ENCODE measurements around the gene ASB7.

Gene ASB7, protein sequence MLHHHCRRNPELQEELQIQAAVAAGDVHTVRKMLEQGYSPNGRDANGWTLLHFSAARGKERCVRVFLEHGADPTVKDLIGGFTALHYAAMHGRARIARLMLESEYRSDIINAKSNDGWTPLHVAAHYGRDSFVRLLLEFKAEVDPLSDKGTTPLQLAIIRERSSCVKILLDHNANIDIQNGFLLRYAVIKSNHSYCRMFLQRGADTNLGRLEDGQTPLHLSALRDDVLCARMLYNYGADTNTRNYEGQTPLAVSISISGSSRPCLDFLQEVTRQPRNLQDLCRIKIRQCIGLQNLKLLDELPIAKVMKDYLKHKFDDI

DNA sequence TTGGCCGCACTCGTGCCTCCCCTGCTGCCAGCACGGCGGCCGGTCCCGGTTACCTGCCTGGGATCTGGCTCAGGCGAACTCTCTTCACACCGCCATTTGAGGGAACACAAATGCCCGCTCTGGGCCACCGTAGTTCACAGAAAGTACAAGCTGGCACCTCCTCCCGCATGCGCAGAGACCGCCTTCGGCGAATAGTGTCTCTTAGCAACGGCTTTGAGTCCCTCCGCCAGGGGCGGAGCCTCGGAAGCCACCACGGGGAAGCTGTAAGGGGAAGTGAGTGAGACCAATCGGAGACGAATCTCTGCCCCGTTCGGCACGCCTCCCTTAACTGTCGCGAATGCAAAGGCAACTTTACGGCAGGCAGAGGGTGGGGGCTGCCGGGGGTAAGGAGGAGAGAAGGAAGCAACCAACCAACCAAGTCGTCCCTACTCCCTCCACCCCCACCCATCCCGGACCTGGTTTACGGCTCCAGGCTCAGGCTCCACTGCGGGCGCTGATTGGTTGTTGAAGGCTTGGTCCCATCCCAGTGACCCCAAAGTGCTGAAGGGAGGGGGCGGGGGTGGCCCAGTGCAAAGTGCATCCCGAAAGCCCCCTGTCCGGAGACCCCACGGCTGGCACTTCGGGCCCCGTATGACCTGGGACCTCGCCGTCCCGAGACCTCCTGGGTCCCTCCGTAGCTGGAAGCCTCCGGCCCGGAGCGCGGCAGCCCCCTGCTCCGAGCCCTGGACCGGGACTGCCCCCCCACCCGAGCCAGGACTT lies at the start of gene ASB7, which contains the start of gene LINS1:
TSS of gene ASB7 (plus strand) at position 526 of the 759 bp plus-strand sequence. CDS start 9,628 bp downstream, outside the sequence.
TSS of gene LINS1 (minus strand) at position 121 of the 759 bp plus-strand sequence. CDS start 21,342 bp downstream, outside the sequence.
- no peak for TF ChIP-seq ZNF274 (IDR thresholded peaks at IDR 0.05; ENCODE audit: low read depth, low read length)
- peak within 1 kb of the TSS; percentile 99 for H3K4me3 ChIP-seq (ENCODE audit: low read length)

DNA sequence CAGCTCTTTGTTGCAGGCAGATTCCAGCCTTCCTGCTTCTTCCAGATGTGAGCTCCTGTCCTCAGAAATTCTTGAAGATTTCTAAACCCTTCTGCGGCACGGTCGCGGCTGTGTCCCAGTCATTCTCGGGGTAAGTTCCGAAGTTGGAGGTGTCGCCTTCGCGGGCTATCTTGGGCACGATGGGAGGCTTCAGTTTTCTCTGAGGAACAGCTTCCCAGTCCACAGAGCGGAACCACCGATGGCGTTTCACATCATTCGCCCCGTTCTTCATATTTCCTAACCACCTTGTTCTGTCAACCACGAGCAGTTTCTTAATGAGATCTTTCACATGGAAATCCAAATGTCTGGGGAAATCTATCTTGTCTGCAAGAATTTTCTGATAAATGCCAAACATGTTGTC lies 48.9 kb upstream of the ASB7 start:
- H3K4me3 ChIP-seq (ENCODE audit: low read length), result no peak overlapping the region
- TF ChIP-seq ZNF274 (IDR thresholded peaks at IDR 0.05; ENCODE audit: low read depth, low read length), result no peak

DNA sequence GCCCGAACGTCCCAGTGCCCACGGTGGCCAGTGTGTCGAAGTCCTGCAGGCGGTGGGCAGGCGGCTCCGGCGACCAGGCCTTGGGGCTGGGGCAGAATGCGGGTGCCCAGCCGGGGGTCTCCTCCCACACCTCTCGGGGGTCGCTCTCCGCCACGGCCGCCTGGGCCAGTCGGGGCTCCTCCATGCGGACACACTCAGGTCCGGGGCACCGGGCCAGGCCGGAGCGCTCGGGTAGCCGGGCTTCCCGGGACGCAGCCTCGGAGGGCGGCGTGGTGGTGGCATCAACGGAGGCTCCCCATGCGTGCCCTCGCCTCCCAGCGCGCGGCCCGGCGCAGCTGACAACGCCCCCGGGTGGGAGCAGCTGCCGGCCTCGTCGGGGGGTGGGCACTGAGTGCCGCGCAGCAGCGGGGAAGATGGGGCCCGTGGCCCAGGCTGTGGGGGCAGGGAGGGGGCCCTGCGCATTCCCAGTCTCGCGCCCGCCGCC lies 43.6 kb upstream of the ASB7 start:
- TF ChIP-seq ZNF274 (IDR thresholded peaks at IDR 0.05; ENCODE audit: low read depth, low read length), result no peak

DNA sequence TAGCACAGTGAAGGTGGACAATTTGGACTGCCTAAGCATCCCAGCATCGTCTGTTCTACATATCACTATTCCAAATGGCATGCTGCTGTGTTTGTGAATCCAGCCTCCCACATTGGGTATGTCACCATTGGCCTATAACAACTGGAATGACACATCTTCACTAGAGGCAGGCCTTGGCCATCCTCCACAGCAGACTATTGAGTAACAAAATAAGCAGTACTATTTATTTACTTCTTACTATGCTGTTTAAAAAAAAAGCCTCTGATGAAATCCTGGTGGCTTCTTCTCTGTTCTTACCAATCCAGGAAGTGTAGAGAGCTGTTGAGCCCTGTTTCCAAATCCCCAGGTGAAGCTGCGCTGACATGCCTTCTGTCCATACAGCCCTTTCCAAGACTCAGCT lies 43.1 kb upstream of the ASB7 start:
- no peak for TF ChIP-seq ZNF274 (IDR thresholded peaks at IDR 0.05; ENCODE audit: low read depth, low read length)
- H3K4me3 ChIP-seq (ENCODE audit: low read length), result no peak overlapping the region; the same call in 1 of the 2 replicates

More for the DNA sequence above, 43.6 kb upstream of the ASB7 start:
- peak overlapping the region; percentile 44; the same call in 1 of the 2 replicates for H3K4me3 ChIP-seq (ENCODE audit: low read length)

DNA sequence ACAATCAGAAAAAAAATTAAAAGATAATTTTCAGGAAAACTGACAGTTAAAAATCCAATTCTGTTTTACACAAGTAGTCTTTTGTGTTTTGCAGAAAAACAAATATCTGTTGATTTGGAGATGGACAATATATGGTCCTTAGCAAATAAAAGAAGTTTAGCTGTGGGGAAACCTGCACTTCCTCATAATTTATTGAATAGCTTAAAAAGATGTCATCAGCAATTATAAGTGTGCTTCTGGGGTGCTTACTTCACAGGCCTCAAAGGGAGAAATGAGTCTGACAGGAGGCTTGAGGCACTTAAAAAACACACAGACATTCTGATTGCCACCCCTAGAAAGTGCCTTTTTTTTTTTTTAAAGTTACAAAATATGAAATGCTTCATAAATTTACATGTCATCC lies 42.1 kb upstream of the ASB7 start:
- TF ChIP-seq ZNF274 (IDR thresholded peaks at IDR 0.05; ENCODE audit: low read depth, low read length), result no peak
- no peak overlapping the region for H3K4me3 ChIP-seq (ENCODE audit: low read length)

DNA sequence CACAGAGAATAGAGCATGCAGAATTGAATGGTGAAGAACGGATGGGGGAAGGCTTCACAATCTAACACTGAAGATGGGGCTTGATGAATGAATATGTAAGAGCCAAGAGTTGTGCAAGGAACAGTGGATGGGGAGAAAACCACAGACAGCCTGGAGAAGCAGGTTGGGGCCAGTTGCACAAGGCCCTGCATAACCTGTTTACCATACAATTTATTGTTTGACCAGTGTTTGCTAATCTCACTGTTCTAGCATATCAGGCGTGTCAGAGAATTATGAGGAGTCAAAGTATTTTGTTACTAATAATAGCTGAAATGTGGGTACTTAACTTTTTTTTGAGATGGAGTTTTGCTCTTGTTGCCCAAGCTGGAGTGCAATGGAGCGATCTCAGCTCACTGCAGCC lies 36.8 kb upstream of the ASB7 start:
- TF ChIP-seq ZNF274 (IDR thresholded peaks at IDR 0.05; ENCODE audit: low read depth, low read length), result no peak
- H3K4me3 ChIP-seq (ENCODE audit: low read length), result no peak overlapping the region

DNA sequence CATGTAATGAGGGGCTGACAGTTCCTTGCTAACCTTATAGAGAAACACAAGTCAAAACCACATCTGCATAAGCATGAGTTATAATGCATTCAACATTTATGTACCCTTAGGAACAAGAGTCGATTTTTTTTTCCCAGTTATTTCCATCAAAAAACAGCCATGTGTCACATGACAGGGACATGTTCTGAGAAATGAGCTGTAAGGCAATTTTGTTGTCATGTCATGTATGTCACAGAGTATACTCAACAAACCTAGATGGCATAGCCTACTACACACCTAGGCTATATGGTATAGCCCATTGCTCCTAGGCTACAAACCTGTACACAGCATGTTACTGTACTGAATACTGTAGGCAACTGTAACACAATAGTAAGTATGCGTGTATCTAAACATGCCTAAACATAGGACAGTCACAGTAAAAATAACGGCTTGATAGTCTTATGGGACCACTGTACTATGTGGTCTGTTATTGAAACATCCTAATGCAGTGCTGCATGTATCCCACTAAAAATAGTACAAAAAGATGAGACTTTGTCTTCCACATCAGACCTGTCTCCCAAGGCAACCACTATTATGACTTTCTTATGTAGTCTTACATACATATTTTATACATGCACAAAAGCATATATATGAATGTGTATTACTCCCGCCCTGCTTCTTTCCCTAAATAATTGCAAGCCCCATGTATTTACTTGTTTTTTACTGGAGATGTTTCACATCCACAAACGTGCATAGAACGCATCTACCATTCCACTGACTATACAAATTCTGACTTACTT lies 35.4 kb upstream of the ASB7 start:
- H3K4me3 ChIP-seq (ENCODE audit: low read length), result no peak overlapping the region
- no peak for TF ChIP-seq ZNF274 (IDR thresholded peaks at IDR 0.05; ENCODE audit: low read depth, low read length)

DNA sequence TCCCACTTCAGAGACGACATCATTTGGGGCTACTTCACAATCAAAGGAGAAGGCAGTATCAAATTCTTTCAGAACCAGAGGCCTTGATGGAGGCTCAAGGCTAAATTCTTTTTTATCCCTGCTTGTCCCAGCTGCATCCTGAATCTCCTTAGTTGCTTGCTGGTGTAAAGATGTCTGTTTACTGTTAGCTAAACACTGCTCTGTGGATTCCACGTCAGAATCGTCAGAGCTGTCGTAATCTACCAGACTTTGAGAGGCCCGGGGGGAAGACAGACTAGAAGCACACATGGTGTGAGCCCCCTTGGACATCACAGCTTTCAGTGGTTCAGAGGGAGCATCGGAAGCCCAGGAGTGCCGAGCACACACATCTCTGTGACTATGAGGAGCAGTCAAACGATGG lies 33.0 kb upstream of the ASB7 start:
- TF ChIP-seq ZNF274 (IDR thresholded peaks at IDR 0.05; ENCODE audit: low read depth, low read length), result no peak
- no peak overlapping the region for H3K4me3 ChIP-seq (ENCODE audit: low read length)

DNA sequence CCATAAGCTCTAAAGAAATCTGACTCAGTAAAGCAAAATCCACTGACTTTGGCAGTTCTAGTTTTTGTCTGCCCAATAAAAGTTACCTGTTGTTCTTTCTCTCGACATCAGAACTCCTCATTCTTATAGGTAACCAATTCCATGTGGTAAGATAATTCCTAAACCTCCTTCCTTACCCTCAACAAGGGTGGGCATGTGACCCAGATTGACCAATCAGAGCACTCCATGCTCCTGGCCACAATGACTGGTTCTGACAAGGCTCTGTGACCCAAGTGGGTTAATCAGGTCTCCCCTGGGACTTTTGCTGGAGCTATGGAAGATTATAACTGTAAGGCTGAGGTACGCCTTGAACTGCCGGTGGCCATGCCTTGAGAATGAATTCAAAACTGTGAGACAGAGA lies 32.1 kb upstream of the ASB7 start:
- no peak overlapping the region for H3K4me3 ChIP-seq (ENCODE audit: low read length)
- no peak for TF ChIP-seq ZNF274 (IDR thresholded peaks at IDR 0.05; ENCODE audit: low read depth, low read length)

DNA sequence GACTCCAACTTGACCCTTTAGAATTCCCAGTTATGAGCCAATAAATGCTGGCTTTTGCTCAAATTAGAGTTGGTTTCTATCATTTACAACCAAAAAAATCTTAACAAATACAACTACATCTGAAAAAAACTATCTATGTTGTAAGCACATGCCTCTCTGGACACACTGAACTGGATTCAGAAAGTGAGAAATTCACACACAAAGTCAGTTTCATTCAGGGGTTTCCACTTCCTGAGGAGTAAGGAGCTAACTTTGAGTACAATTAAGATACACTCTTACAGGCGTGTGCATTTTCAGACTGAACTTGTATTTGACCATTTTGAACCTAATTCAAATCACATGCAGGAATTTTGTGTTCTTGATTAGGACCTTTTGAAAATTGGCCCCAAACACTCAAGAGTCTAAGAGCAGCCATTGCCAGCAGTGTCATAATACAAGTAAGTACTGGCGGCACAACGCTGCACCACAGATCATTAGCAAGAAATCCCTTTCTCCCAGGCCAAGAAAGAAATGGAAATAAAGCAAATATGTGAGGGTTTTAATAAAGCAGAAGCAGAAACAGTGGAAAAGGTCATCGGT lies 31.6 kb upstream of the ASB7 start:
- TF ChIP-seq ZNF274 (IDR thresholded peaks at IDR 0.05; ENCODE audit: low read depth, low read length), result no peak
- H3K4me3 ChIP-seq (ENCODE audit: low read length), result no peak overlapping the region

DNA sequence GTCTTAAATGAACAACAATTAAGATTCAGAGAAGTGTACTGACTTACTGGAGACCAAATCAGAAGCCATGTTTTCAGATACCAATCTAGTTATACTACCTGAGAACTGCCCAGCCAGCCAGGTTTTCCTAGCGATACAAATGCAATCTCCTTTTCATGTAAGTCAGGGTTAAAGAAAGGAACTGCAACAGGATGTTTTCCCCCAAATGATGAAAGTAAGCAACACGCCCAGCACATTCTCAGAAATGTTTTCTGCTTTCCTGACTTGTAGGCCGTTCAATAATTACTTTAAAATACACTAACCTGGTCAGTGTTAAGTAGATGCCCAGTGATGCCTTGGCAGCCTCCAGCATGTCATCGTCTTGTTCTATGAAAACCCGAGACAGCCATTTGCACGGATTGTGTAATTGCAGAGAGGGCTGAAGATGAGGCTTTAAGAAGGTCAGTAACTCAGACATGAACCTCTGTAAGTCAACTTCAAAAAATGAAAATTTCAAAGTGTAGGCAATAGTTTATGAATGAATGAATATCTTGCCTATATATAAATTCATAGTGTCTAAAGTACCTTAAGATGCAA lies 30.7 kb upstream of the ASB7 start:
- no peak for TF ChIP-seq ZNF274 (IDR thresholded peaks at IDR 0.05; ENCODE audit: low read depth, low read length)
- no peak overlapping the region for H3K4me3 ChIP-seq (ENCODE audit: low read length)

DNA sequence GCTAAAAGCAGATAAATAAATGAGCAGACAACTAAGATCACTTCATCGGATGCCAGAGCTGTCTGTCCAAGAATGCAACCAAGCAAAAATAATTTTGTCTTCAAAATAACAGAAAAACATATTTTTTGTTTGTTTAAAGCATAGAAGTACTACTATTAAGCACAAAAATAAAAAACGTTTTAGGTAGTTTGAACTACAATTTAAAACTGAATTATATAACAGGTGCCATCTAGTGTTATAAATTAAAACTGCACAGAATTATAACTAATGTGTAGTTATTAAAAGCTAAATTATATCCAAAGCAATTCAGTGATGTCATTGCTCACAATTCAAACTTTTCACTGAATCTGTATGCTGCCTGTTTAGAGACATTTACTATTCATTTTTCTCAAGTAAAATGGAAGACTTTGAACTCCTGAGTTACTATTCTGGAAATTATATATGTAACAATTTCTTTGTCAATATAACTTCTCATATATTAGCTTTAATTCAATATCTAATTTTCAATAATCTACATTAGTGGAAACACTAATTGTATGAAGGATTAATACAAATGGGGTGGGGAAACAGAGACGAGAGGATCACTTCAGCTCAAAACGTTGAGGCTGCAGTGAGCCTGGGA lies 29.9 kb upstream of the ASB7 start:
- H3K4me3 ChIP-seq (ENCODE audit: low read length), result no peak overlapping the region
- TF ChIP-seq ZNF274 (IDR thresholded peaks at IDR 0.05; ENCODE audit: low read depth, low read length), result no peak

DNA sequence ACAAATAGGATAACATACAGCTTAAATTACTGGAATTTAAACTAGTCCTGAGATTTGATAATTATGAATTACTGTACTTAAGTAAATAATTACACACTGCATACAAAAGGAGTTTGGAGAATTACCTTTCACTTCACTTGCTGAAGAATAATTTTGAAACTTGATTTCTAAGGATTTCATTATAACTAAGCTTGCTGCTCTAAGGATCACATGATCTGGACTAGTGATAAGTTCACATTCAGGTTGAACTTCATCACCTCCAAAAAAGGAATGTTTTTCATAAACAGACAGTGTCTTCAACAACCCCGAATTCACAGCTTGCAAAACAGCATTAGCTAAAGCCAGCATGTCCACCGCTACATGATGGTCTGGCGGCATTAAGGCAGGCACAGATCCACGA lies 28.9 kb upstream of the ASB7 start:
- no peak for TF ChIP-seq ZNF274 (IDR thresholded peaks at IDR 0.05; ENCODE audit: low read depth, low read length)
- H3K4me3 ChIP-seq (ENCODE audit: low read length), result no peak overlapping the region

All from GM08714 (cell line).